Spleen (tissue), 11 donors: ENCODE measurements around the gene TMTC4. TPM values are rescaled to one million over a fixed set of nuclear protein-coding genes. Genes with fewer than 3 reads are reported as not detected.

Source experiments
- DNase-seq: peaks from one replicate; pipeline ENCODE4 v3.0.0-alpha.2; 2020
- H3K27ac ChIP-seq, 8 donors: fragments of 200-600 bp; sonication (generic) in 7 of 8; 1 replicate in 4 of 8; 2 replicates in 4 of 8; pipeline versions ENCODE4 v1.5.0 to v1.8.0; 2016 to 2021; ENCODE audit warnings: inconsistent platforms in 4 of 8, mild to moderate bottlenecking in 4 of 8, moderate library complexity in 1 of 8
- H3K27me3 ChIP-seq, 7 donors: fragments of 200-600 bp; sonication (generic) in 6 of 7; replicated peaks in 1 of 7; 1 replicate in 4 of 7; 2 replicates in 3 of 7; pipeline versions ENCODE4 v1.5.0 to v1.8.0; 2016 to 2021; ENCODE audit warnings: inconsistent platforms in 3 of 7, mild to moderate bottlenecking in 1 of 7
- H3K36me3 ChIP-seq, 6 donors: fragments of 200-600 bp; sonication (generic) in 5 of 6; 1 replicate in 4 of 6; 2 replicates in 2 of 6; pipeline versions ENCODE4 v1.5.0 to v1.8.0; 2016 to 2021; ENCODE audit warnings: inconsistent platforms in 2 of 6
- H3K4me1 ChIP-seq, 6 donors: fragments of 200-600 bp; sonication (generic) in 5 of 6; 1 replicate in 3 of 6; 2 replicates in 3 of 6; pipeline versions ENCODE4 v1.5.0 to v1.8.0; 2016 to 2021; ENCODE audit warnings: inconsistent platforms in 3 of 6
- H3K4me3 ChIP-seq, 8 donors: fragments of 200-600 bp; sonication (generic) in 7 of 8; 1 replicate in 4 of 8; 2 replicates in 4 of 8; pipeline versions ENCODE4 v1.5.0 to v1.8.0; 2016 to 2021; ENCODE audit warnings: inconsistent platforms in 4 of 8, mild to moderate bottlenecking in 4 of 8, moderate library complexity in 2 of 8
- H3K9me3 ChIP-seq, 8 donors: fragments of 200-600 bp; sonication (generic) in 7 of 8; 1 replicate in 4 of 8; 2 replicates in 4 of 8; pipeline versions ENCODE4 v1.5.0 to v1.8.0; 2016 to 2021; ENCODE audit warnings: inconsistent platforms in 4 of 8
- POLR2A ChIP-seq, 3 donors: fragments of 450-650 bp; IDR thresholded peaks; one replicate each; pipeline ENCODE4 v1.5.1; 2017; ENCODE audit warnings: antibody characterized with exemption in 3 of 3, mild to moderate bottlenecking in 1 of 3
- POLR2AphosphoS5 ChIP-seq, 3 donors: sonication (generic); formaldehyde crosslinking; IDR thresholded peaks; one replicate each; pipeline ENCODE4 v1.5.1; 2017; ENCODE audit warnings: antibody characterized with exemption in 3 of 3
- WGBS, 5 donors: extraction: QIAGEN DNeasy Blood & Tissue Kit in 3 of 5; methylation state at CpG; one replicate each; pipeline versions ENCODE4 v1.1.5 to v1.1.7; 2013 to 2018; 5-methylcytosine and 5-hydroxymethylcytosine counted together
- intact Hi-C: fragments of 100-400 bp; cut with DNase I; formaldehyde crosslinking; loops from one replicate; pipeline ENCODE4 v1.15.0; 2023; ENCODE audit warnings: low total_unique reads
- polyA plus RNA-seq, 3 donors: library from polyadenylated mRNA; stranded (reverse); fragments of 200-250 nt; gene quantifications; one replicate each; pipeline ENCODE4 v1.2.1, GENCODE V29; 2013
- total RNA-seq, 7 donors: library from RNA; depleted of rRNA in 3 of 7; stranded (reverse); fragments of >200 nt in 3 of 7; fragmentation: NEBNext Ultra II Directional in 4 of 7; extraction: Animal tissue kit (Norgen Biotek cat#: 25700) in 4 of 7; gene quantifications; one replicate each; pipeline versions ENCODE4 v1.1.0 to v1.2.1, GENCODE V29; 2016 to 2021
- TF ChIP-seq, protein P1 (sequence below), 11 experiments: fragments of 200-600 bp in 7 of 11; fragments of 450-650 bp in 4 of 11; sonication (generic) in 4 of 11; IDR thresholded peaks in 8 of 11; conservative IDR thresholded peaks in 3 of 11; 1 replicate in 7 of 11; 2 replicates in 4 of 11; pipeline versions ENCODE4 v1.4.0 to v1.8.0; 2016 to 2021; ENCODE audit warnings: antibody characterized with exemption in 11 of 11, inconsistent platforms in 4 of 11, mild to moderate bottlenecking in 1 of 11
- donor health status: healthy with polysubstance abuse.
- donor health status: DM: no; HTN: no; CAD: no; lungs with moderate emphysema.
- donor health status: DM: no; HTN: no; CAD: no.
- donor health status: Bipolar disorder and iron deficiency.
- donor health status: healthy.
- donor health status: DM: no; HTN: no; CAD: no.
- donor health status: DM: yes; HTN: yes; CAD: no.

The TMTC4 gene
- total and polyA plus RNA-seq, 10 donors, result 3.7 to 17.7 (median 12.1) TPM

- H3K36me3 ChIP-seq, result peaks cover 0 to 22% (median 0%) of the 10 kb centered on the region in 6 donors
- H3K9me3 ChIP-seq, result no peaks in the 10 kb centered on the region
- no peak for TF ChIP-seq POLR2A (IDR thresholded peaks at IDR 0.05)
- TF ChIP-seq, protein P1, sequence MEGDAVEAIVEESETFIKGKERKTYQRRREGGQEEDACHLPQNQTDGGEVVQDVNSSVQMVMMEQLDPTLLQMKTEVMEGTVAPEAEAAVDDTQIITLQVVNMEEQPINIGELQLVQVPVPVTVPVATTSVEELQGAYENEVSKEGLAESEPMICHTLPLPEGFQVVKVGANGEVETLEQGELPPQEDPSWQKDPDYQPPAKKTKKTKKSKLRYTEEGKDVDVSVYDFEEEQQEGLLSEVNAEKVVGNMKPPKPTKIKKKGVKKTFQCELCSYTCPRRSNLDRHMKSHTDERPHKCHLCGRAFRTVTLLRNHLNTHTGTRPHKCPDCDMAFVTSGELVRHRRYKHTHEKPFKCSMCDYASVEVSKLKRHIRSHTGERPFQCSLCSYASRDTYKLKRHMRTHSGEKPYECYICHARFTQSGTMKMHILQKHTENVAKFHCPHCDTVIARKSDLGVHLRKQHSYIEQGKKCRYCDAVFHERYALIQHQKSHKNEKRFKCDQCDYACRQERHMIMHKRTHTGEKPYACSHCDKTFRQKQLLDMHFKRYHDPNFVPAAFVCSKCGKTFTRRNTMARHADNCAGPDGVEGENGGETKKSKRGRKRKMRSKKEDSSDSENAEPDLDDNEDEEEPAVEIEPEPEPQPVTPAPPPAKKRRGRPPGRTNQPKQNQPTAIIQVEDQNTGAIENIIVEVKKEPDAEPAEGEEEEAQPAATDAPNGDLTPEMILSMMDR (IDR thresholded peaks at IDR 0.05 in 8 of 11, conservative IDR thresholded peaks at IDR 0.05 in 3 of 11), result no peak
- TF ChIP-seq POLR2AphosphoS5 (IDR thresholded peaks at IDR 0.05), result no peak
- 42 to 58% (median 52%) methylated on average over 9 of the region's 9 CpGs for WGBS, 5 donors
- intact Hi-C loops, result no loop called here
- DNase-seq, result no peak
- no peaks in the 10 kb centered on the region for H3K27me3 ChIP-seq
- peaks cover 5 to 41% (median 26%) of the 10 kb centered on the region in 6 donors for H3K4me1 ChIP-seq
- H3K4me3 ChIP-seq, result no peak overlapping the region
- H3K27ac ChIP-seq, result peak overlapping the region in 1 of 8 donors; percentile 29
These were observed 62.7 kb downstream of the TMTC4 start for GRCh38 chr13:100611678-100612492.

DNA sequence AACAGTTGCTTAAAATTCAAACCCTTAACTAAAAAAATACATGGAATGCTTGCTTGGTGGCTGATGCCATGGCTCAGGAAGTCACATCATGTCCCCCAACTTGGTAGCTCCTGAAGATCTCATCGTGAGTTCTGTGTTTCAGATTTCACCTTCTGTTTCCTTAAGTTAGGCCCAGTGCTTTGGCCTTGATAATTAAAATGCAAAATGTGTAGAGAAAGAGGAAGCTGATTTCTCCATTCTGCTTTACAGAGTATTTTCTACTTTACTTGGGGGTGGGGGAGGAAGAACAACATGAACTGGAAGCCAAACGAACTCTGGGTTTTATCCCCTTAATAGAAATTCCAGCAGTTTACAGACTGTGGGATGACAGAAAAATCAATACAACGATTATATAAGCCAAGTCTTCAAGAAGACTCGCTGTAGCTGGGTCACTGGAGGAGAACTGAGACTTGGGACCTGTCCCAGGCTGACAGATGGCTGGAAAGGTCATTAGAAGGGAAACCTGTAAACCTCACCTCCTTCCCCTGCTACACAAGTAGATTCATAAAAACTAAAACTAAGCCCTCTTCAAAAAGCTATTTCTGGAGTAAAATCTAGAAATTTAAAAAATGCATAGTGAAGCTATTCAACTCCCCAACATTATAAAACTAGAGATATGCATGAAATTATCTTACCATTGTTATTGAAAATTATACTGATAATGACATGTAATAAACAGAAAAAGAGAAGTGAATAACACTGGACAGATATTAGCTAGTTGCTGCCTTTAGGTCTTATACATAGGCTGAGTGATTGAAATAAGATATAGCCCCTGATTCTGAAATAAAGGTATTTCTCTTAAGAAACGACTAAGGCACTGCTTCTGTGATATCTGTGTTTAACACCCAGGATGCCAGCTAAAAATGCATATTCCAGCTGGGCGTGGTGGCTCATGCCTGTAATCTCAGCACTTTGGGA, 63.9 kb downstream of the TMTC4 start:
- 31 to 44% (median 35%) methylated on average over 6 of the region's 6 CpGs for WGBS, 5 donors
- Histone ChIP-seq H3K27me3 (no peaks in the 10 kb centered on the region), H3K36me3 (peaks cover 0 to 26% (median 0%) of the 10 kb centered on the region in 6 donors), H3K27ac (peak overlapping the region in 6 of 8 donors; percentile 43 to 76 (median 52)), H3K4me3 (no peak overlapping the region), H3K9me3 (no peaks in the 10 kb centered on the region), H3K4me1 (peaks cover 5 to 43% (median 26%) of the 10 kb centered on the region in 6 donors)
- DNase-seq, result no peak
- intact Hi-C loops, result no loop called here
- no peak for TF ChIP-seq POLR2AphosphoS5 (IDR thresholded peaks at IDR 0.05)

DNA sequence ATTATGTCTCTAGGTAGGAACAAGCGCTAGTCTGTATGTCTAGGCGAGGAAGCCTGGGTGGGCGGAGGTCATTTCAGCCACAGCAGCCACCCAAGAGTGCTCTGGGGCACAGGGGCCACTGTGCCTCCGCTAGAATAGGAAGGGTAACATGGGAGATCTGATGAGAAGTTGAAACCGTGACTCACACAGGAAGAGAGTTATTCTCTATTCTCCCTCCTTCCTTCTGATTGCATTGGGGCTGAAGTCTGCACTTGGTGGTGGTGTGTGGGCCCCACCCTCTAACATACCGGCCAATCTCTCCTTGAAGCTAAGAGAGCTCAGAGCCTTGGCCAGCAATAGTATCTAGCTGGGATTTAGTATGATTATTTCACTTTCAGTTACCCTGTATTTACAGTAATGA, 65.7 kb downstream of the TMTC4 start:
- no peak for DNase-seq
- WGBS, 5 donors, result 47 to 67% (median 50%) methylated on average over 6 of the region's 6 CpGs
- H3K4me3 ChIP-seq, result no peak overlapping the region

GRCh38 chr13:100608489-100608888, 66.1 kb downstream of the TMTC4 start:
- Histone ChIP-seq H3K36me3 (peaks cover 0 to 26% (median 0%) of the 10 kb centered on the region in 6 donors), H3K4me1 (peaks cover 5 to 45% (median 26%) of the 10 kb centered on the region in 6 donors), H3K27ac (peak overlapping the region in 3 of 8 donors; percentile 27 to 68 (median 45)), H3K9me3 (no peaks in the 10 kb centered on the region), H3K27me3 (no peaks in the 10 kb centered on the region), H3K4me3 (no peak overlapping the region)
- TF ChIP-seq POLR2A (IDR thresholded peaks at IDR 0.05), result no peak
- TF ChIP-seq, protein P1 (IDR thresholded peaks at IDR 0.05 in 8 of 11, conservative IDR thresholded peaks at IDR 0.05 in 3 of 11), result no peak
- 92 to 97% (median 95%) methylated on average over 3 of the region's 3 CpGs for WGBS, 5 donors
- intact Hi-C loops, result no loop called here
- DNase-seq, result no peak

More for the DNA sequence above, 65.7 kb downstream of the TMTC4 start:
- TF ChIP-seq POLR2A (IDR thresholded peaks at IDR 0.05) (no peak), POLR2AphosphoS5 (IDR thresholded peaks at IDR 0.05) (no peak)
- TF ChIP-seq, protein P1 (IDR thresholded peaks at IDR 0.05 in 8 of 11, conservative IDR thresholded peaks at IDR 0.05 in 3 of 11), result no peak
- Histone ChIP-seq H3K4me1 (peaks cover 5 to 45% (median 26%) of the 10 kb centered on the region in 6 donors), H3K27ac (peak overlapping the region in 3 of 8 donors; percentile 27 to 68 (median 45)), H3K36me3 (peaks cover 0 to 26% (median 0%) of the 10 kb centered on the region in 6 donors), H3K27me3 (no peaks in the 10 kb centered on the region), H3K9me3 (no peaks in the 10 kb centered on the region)
- intact Hi-C loops, result no loop called here
